IPS-15b (cell line): ENCODE data around the gene ACVR1C.
A peak's percentile ranks its signal among the peaks of the same experiment; 100 is the strongest.

Source experiments
- H3K27me3 ChIP-seq: one replicate; pipeline ENCODE4 v1.6.1; 2013; ENCODE audit warnings: low read length; ENCODE audit not compliant: control insufficient read depth, insufficient read depth
- H3K36me3 ChIP-seq: one replicate; pipeline ENCODE4 v1.6.1; 2013; ENCODE audit warnings: low read length; ENCODE audit not compliant: control insufficient read depth, insufficient read depth
- H3K4me1 ChIP-seq: one replicate; pipeline ENCODE4 v1.6.1; 2013; ENCODE audit warnings: mild to moderate bottlenecking, low read length; ENCODE audit not compliant: control insufficient read depth, insufficient read depth
- H3K4me3 ChIP-seq: one replicate; pipeline ENCODE4 v1.5.1; 2013; ENCODE audit warnings: low read depth, low read length
- H3K9ac ChIP-seq: one replicate; pipeline ENCODE4 v1.6.1; 2013; ENCODE audit warnings: low read depth, mild to moderate bottlenecking, low read length
- H3K9me3 ChIP-seq: one replicate; pipeline ENCODE4 v1.6.1; 2013; ENCODE audit warnings: mild to moderate bottlenecking, low read length; ENCODE audit not compliant: control insufficient read depth, insufficient read depth

ACVR1C gene

DNA sequence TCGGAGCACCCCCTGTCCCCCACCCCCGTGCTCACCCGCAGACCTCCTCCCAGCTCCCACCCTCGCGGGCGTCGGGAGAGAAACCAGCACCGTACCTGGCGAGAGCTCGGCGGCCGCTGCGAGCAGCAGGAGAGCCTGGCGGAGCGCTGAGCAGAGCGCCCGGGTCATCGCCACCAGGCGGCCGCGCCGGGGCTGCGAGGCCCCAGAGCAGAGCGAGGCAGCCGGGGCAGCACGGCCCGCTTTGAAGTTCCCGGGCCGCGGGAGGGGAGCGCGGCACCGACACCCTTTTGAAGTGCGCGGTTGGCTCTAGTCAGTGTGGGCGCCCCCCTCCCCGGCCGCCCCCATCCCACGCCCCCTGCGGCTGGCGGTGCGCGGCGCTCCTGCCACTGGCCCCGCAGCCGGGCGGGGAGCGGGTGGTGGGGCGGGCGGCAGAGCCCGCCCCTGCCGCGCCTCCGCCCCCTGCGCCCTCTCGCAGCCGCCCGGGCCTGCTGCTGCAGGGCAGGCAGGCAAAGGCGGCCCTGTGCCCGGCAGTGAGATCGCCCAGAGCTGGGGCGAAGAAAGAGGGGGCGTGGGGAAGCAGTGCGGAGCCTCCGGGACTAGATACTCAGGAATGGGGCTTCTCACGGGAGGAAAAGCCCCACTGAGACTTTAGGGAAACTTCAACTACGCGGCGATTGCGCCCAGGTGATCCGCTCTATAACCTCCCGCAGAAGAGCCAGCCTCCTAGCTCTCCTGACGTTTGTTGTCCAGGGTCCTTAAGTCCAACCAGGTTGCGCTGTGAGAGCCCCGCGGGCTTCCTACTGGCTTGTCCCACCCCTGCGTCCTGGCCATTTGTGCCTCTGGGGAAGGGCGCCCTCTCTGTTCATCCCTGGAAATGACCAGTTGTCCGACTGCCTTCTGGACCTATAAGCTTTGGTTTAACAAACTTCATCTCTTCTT lies at the start of gene ACVR1C:
ACVR1C (minus strand) TSS at position 388 of the 939 bp plus-strand sequence; CDS start at position 168, 220 bp downstream.
- no peaks in the 10 kb centered on the region for H3K9me3 ChIP-seq
- H3K36me3 ChIP-seq = no peaks in the 10 kb centered on the region
- H3K4me1 ChIP-seq = no peaks in the 10 kb centered on the region
- H3K9ac ChIP-seq = no peak within 1 kb of the TSS
- H3K4me3 ChIP-seq = peak within 1 kb of the TSS; percentile 82
- H3K27me3 ChIP-seq = peaks cover 50% of the 10 kb centered on the region

DNA sequence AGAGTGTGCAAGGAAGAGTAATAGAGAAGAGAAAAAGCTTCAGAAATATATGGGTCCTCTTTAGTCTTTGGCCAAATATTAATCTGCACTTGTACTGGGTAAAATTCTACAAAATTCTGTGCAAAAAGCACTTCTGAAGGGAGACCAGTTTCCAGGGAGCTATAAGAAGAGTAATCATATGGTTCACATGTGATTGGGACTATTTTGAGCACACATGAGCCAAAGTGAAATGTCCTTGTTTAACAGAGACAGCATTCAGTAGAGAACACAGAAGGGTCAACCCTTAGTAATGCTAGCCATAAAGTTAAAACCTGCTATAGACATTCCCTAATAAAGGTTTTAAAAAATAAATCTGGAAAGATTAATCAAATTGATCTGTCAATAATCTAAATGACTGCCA lies 49.3 kb upstream of the ACVR1C start:
- H3K36me3 ChIP-seq = no peaks in the 10 kb centered on the region
- no peak overlapping the region for H3K9ac ChIP-seq
- peaks cover 39% of the 10 kb centered on the region for H3K27me3 ChIP-seq
- H3K4me3 ChIP-seq = no peak overlapping the region
- no peaks in the 10 kb centered on the region for H3K4me1 ChIP-seq
- no peaks in the 10 kb centered on the region for H3K9me3 ChIP-seq

GRCh38 chr2:157672129-157672528 lies 43.5 kb upstream of the ACVR1C start:
- Histone ChIP-seq H3K4me3 (no peak overlapping the region), H3K9ac (no peak overlapping the region), H3K36me3 (no peaks in the 10 kb centered on the region), H3K9me3 (no peaks in the 10 kb centered on the region), H3K4me1 (no peaks in the 10 kb centered on the region), H3K27me3 (peaks cover 4% of the 10 kb centered on the region)

DNA sequence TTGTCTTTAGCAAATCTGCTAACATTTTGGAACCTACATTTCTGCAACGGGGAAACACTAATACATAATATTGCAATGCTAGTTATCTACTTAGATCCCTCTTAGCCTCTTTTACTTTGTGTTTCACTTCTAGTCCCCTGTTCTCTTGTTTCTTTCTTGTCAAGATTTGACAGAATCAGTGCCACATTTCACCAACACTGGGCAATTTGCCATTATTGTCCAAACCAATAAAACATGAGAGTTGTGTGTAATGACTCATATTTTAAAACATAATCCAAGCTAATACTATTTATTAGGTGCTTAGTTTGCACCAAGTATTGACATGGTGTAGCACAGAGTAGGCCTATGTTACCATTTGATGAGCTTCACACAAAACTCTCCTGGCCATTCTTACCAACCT lies 33.7 kb upstream of the ACVR1C start:
- Histone ChIP-seq H3K4me3 (no peak overlapping the region), H3K36me3 (no peaks in the 10 kb centered on the region), H3K27me3 (no peaks in the 10 kb centered on the region), H3K4me1 (no peaks in the 10 kb centered on the region), H3K9me3 (no peaks in the 10 kb centered on the region), H3K9ac (no peak overlapping the region)

DNA sequence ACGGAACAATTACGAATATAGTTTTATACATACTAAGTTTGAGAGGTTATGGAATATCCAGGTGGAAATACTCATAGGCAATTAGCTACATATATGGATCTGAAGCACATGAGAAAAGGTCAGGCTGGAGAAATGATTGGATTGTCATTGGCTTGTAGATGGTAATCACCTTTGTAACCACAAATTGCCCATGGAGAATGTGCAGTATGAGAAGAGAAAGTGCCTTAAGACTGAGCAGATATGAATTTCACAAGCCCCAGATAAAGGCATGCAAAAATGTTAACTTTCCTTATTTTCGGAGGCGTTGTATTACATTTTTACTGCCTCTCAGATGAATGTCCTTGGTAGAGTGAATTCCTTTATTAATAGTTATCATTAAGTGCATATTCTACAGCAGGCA lies 33.1 kb upstream of the ACVR1C start:
- Histone ChIP-seq H3K4me3 (no peak overlapping the region), H3K27me3 (no peaks in the 10 kb centered on the region), H3K9me3 (no peaks in the 10 kb centered on the region), H3K36me3 (no peaks in the 10 kb centered on the region), H3K9ac (no peak overlapping the region), H3K4me1 (no peaks in the 10 kb centered on the region)

- Histone ChIP-seq H3K36me3 (no peaks in the 10 kb centered on the region), H3K9ac (no peak overlapping the region), H3K27me3 (no peaks in the 10 kb centered on the region), H3K4me3 (no peak overlapping the region), H3K9me3 (no peaks in the 10 kb centered on the region), H3K4me1 (no peaks in the 10 kb centered on the region)
Measured at GRCh38 chr2:157657858-157658257, 29.2 kb upstream of the ACVR1C start.

DNA sequence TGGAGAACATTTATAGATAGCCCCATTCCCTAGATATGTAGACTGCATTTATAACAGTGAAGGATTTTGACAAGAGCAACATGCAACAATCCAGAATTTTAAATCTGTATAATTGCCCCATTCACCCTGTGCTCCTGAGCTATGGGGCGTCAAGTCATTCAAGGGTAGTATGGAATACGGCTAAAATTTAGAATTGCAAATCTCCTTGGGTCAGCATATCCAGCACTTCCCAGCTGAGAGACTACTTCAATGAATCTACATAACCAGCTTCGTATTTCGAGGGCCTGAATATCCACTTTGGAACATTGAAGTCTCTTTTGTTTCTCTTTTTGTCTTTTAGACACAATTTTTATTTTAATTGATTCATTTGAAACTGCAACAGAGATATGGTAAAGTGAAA lies 28.4 kb upstream of the ACVR1C start:
- H3K27me3 ChIP-seq = no peaks in the 10 kb centered on the region
- H3K36me3 ChIP-seq = no peaks in the 10 kb centered on the region
- H3K9ac ChIP-seq = no peak overlapping the region
- no peaks in the 10 kb centered on the region for H3K4me1 ChIP-seq
- H3K4me3 ChIP-seq = no peak overlapping the region
- no peaks in the 10 kb centered on the region for H3K9me3 ChIP-seq

- no peak overlapping the region for H3K4me3 ChIP-seq
- H3K4me1 ChIP-seq = no peaks in the 10 kb centered on the region
- no peak overlapping the region for H3K9ac ChIP-seq
- H3K9me3 ChIP-seq = no peaks in the 10 kb centered on the region
- no peaks in the 10 kb centered on the region for H3K36me3 ChIP-seq
- H3K27me3 ChIP-seq = no peaks in the 10 kb centered on the region
Measured at GRCh38 chr2:157644776-157645175, 16.1 kb upstream of the ACVR1C start.

DNA sequence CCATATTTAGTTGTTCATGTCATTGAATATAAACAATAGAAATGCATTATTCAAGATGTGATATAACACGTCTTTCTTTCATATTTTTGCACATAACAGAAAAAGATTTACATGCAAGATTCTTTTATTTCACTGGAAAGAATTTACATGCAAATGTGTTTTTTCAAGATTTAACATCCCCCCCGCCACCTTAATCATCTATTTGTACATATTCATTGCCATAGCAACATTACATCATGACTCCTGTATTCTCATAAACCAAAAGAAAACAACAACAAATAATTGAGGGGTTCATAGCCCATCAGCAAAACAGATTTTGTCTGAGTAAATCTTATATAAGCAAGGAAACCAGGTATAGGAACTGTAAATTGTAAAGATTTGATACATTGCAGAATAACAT lies 3.2 kb upstream of the ACVR1C start:
- peaks cover 23% of the 10 kb centered on the region for H3K27me3 ChIP-seq
- H3K36me3 ChIP-seq = no peaks in the 10 kb centered on the region
- H3K4me1 ChIP-seq = no peaks in the 10 kb centered on the region
- H3K9me3 ChIP-seq = no peaks in the 10 kb centered on the region
- no peak overlapping the region for H3K4me3 ChIP-seq
- H3K9ac ChIP-seq = no peak overlapping the region

DNA sequence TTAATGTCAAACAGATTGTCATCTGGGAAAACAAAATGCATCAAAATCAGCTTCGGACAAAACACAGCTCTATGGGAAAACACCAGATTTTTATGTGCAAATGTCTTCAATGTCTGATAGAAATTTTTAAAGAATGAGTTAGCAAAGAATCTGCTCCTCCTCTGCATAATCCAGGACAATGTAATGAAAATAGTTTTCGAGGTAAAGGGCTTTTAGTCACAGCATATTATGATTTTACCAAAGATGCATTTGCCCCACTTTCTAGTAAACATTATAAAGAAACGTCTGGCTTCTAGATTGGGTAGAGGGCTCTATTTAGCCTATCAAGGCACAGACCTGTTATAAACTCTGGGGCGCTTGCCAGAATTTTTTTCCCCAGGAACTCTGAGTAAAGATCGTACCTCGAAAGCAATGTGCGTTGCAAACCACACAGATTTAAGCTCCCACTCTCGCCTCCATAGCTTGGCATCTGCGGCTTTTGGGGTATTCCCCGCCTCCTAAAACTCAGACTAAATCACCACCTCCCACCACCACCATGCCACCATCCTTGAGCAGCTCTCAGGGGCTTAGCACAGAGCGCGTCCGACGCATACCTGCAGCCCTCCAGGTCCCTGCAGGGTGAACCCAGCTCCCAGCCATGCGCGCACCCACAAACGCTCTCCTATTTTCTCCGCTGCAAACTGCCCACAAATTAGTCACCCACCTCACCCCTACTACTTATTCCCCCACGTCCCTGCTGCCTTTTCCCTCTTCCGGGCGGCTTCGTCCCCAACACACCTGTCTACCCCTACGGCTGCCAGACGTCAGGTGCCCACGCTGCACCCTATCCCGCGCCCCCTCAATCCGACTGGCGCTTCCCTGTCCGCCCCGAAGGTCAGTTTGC lies 829 bp downstream of the ACVR1C start:
- Histone ChIP-seq H3K27me3 (peaks cover 50% of the 10 kb centered on the region), H3K4me3 (peak overlapping the region; percentile 75), H3K9ac (no peak overlapping the region), H3K36me3 (no peaks in the 10 kb centered on the region), H3K4me1 (no peaks in the 10 kb centered on the region), H3K9me3 (no peaks in the 10 kb centered on the region)

DNA sequence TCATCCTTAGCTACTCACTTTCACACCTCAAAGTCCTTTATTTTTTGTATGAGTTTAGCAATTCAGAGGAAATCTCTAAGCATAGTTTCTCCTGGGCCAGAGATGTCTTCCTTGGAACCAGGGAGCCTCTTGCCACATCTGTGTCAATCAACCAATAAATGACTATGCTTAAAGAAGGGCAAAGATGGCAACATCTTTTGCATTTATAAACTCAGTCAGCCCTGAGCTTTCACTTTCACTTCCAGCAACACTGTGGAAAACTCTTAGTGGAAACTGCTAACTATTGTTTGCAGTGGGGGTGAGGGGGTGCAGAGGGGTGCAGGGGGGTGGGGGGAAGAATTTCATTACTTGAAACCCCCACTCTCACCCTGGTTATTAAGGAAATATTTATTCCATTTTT lies 3.4 kb downstream of the ACVR1C start:
- H3K4me3 ChIP-seq = no peak overlapping the region
- peaks cover 54% of the 10 kb centered on the region for H3K27me3 ChIP-seq
- no peaks in the 10 kb centered on the region for H3K9me3 ChIP-seq
- no peaks in the 10 kb centered on the region for H3K36me3 ChIP-seq
- no peak overlapping the region for H3K9ac ChIP-seq
- H3K4me1 ChIP-seq = no peaks in the 10 kb centered on the region
